ENCODE measurements around the gene PSMA2.

- TF ChIP-seq POLR2AphosphoS5 (IDR thresholded peaks at IDR 0.05; ENCODE audit: low read depth, low read length) (no peak), TAF1 (IDR thresholded peaks at IDR 0.05; ENCODE audit: low read depth, low read length) (no peak), POLR2A (IDR thresholded peaks at IDR 0.05; ENCODE audit: low read depth, low read length) (no peak), PAX5 (IDR thresholded peaks at IDR 0.05; ENCODE audit: insufficient read depth, low read length, severe bottlenecking) (no peak), POU2F2 (IDR thresholded peaks at IDR 0.05; ENCODE audit: low read depth, low read length) (no peak)
These were observed 29.2 kb upstream of the PSMA2 start for GRCh38 chr7:42961170-42961569.
